ENCODE measurements around the gene FAM50B. TPM values are rescaled to one million over a fixed set of nuclear protein-coding genes. Genes with fewer than 3 reads are reported as not detected.

The FAM50B gene
- total RNA-seq, 2 experiments from 2014 or later: 2.7 to 2.8 TPM

DNA sequence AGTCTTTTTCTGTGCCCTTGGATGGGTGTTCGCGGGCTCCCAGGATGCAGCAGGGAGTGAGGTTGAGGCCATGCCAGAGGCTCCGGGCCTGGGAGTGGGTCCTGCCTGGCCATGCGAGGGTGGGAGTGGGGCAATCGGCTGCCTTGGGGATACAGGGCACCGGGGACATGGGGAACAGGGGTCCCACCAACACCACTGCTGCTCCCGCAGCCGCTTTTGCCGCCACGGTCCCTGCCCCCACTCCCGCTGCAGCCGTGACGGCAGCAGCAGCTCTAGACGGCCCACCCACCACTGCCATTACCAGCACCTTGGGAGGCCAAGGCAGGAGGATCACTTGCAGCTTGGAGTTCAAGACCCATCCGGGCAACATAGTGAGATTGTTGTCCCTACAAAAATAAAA lies 35.3 kb upstream of the FAM50B start:
- no peak overlapping the region for H3K27ac Mint-ChIP-seq
- intact Hi-C loops (cut with DNase I, micrococcal nuclease): no loop called here
- H3K36me3 Mint-ChIP-seq (ENCODE audit: low read depth): no peaks in the 10 kb centered on the region
- Histone ChIP-seq H3K27ac (ENCODE audit: low read depth in 1 of 2, low read length in 2 of 2) (no peak overlapping the region), H3K9me3 (ENCODE audit: control insufficient read depth in 1 of 2, insufficient read depth in 1 of 2, low read length in 2 of 2) (no peaks in the 10 kb centered on the region), H3K4me3 (ENCODE audit: low read length) (no peak overlapping the region), H3K27me3 (ENCODE audit: control insufficient read depth in 1 of 2, insufficient read depth in 2 of 2, low read length in 2 of 2) (peaks cover 0 to 3% of the 10 kb centered on the region in 2 experiments), H3K36me3 (ENCODE audit: insufficient read depth, low read length) (no peaks in the 10 kb centered on the region), H3K4me1 (ENCODE audit: insufficient read depth, low read length) (no peaks in the 10 kb centered on the region)
- CTCF ChIA-PET: no interaction called here
- ATAC-seq (ENCODE audit: poor library complexity): no peak
- H3K9me3 Mint-ChIP-seq: no peaks in the 10 kb centered on the region
- POLR2A ChIA-PET: interaction anchor here (1.5 kb wide), 1 partner anchor 34 kb away, joined by 4 read pairs; no protein-coding TSS in a partner anchor
- DNase-seq: no peak
- TF ChIP-seq, protein P1, sequence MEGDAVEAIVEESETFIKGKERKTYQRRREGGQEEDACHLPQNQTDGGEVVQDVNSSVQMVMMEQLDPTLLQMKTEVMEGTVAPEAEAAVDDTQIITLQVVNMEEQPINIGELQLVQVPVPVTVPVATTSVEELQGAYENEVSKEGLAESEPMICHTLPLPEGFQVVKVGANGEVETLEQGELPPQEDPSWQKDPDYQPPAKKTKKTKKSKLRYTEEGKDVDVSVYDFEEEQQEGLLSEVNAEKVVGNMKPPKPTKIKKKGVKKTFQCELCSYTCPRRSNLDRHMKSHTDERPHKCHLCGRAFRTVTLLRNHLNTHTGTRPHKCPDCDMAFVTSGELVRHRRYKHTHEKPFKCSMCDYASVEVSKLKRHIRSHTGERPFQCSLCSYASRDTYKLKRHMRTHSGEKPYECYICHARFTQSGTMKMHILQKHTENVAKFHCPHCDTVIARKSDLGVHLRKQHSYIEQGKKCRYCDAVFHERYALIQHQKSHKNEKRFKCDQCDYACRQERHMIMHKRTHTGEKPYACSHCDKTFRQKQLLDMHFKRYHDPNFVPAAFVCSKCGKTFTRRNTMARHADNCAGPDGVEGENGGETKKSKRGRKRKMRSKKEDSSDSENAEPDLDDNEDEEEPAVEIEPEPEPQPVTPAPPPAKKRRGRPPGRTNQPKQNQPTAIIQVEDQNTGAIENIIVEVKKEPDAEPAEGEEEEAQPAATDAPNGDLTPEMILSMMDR (IDR thresholded peaks at IDR 0.05): no peak
- no peak overlapping the region for H3K4me3 Mint-ChIP-seq
- H3K4me1 Mint-ChIP-seq (ENCODE audit: low read depth): no peaks in the 10 kb centered on the region
- H3K27me3 Mint-ChIP-seq: peaks cover 4% of the 10 kb centered on the region

DNA sequence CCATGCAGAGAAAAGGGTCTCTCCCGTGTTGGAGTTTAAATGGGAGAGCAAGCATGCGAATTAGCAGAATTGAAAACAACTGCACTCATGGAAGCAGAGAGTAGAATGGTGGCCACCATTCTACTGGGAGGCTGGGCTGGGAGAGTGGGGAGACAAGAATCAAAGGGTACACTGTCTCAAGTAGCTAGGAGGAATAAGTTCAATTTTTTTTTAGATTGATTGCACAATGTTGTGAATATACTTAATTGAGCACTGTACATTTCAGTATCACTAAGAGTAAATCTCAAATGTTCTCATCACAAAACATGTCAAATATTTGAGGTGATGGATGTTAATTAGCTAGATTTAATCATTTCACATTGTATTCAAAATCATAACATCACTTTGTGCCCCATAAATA lies 34.6 kb upstream of the FAM50B start:
- H3K27me3 Mint-ChIP-seq: peaks cover 2% of the 10 kb centered on the region
- H3K4me1 Mint-ChIP-seq (ENCODE audit: low read depth): no peaks in the 10 kb centered on the region
- Histone ChIP-seq H3K4me1 (ENCODE audit: insufficient read depth, low read length) (no peaks in the 10 kb centered on the region), H3K9me3 (ENCODE audit: control insufficient read depth in 1 of 2, insufficient read depth in 1 of 2, low read length in 2 of 2) (no peaks in the 10 kb centered on the region), H3K27ac (ENCODE audit: low read depth in 1 of 2, low read length in 2 of 2) (no peak overlapping the region), H3K27me3 (ENCODE audit: control insufficient read depth in 1 of 2, insufficient read depth in 2 of 2, low read length in 2 of 2) (peaks cover 0 to 3% of the 10 kb centered on the region in 2 experiments), H3K36me3 (ENCODE audit: insufficient read depth, low read length) (no peaks in the 10 kb centered on the region), H3K4me3 (ENCODE audit: low read length) (no peak overlapping the region)
- ATAC-seq (ENCODE audit: poor library complexity) (no peak), DNase-seq (no peak)
- H3K9me3 Mint-ChIP-seq: no peaks in the 10 kb centered on the region
- H3K27ac Mint-ChIP-seq: no peak overlapping the region
- CTCF ChIA-PET: no interaction called here
- H3K4me3 Mint-ChIP-seq: no peak overlapping the region
- TF ChIP-seq, protein P1 (IDR thresholded peaks at IDR 0.05): no peak
- intact Hi-C loops (cut with DNase I, micrococcal nuclease): no loop called here
- POLR2A ChIA-PET: interaction anchor here (1.5 kb wide), 1 partner anchor 33 kb away, joined by 4 read pairs; no protein-coding TSS in a partner anchor
- no peaks in the 10 kb centered on the region for H3K36me3 Mint-ChIP-seq (ENCODE audit: low read depth)

DNA sequence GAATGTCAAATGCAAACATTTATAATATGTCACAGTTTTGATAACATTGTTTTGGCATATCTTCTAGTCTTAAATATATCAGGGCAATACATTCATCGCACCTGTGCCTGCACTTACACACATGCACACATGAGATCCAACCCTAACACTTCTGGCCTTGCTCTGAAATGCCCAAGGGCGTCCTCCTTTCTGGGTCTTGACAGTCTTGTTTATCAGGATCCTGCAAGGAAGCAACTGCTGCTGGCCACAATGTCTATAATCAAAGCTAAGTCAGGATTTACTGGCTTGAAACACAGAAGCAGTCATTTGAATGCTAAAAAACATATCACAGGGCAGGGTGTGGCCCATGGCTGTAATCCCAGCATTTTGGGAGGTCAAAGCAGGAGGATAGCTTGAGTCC lies 32.9 kb upstream of the FAM50B start:
- no peak overlapping the region for H3K27ac Mint-ChIP-seq
- intact Hi-C loops (cut with DNase I, micrococcal nuclease): no loop called here
- Histone ChIP-seq H3K36me3 (ENCODE audit: insufficient read depth, low read length) (no peaks in the 10 kb centered on the region), H3K9me3 (ENCODE audit: control insufficient read depth in 1 of 2, insufficient read depth in 1 of 2, low read length in 2 of 2) (no peaks in the 10 kb centered on the region), H3K27ac (ENCODE audit: low read depth in 1 of 2, low read length in 2 of 2) (no peak overlapping the region), H3K4me3 (ENCODE audit: low read length) (no peak overlapping the region), H3K4me1 (ENCODE audit: insufficient read depth, low read length) (no peaks in the 10 kb centered on the region), H3K27me3 (ENCODE audit: control insufficient read depth in 1 of 2, insufficient read depth in 2 of 2, low read length in 2 of 2) (peaks cover 0 to 3% of the 10 kb centered on the region in 2 experiments)
- no peaks in the 10 kb centered on the region for H3K4me1 Mint-ChIP-seq (ENCODE audit: low read depth)
- no peak for DNase-seq
- no peaks in the 10 kb centered on the region for H3K36me3 Mint-ChIP-seq (ENCODE audit: low read depth)
- H3K27me3 Mint-ChIP-seq: no peaks in the 10 kb centered on the region
- no peak for ATAC-seq (ENCODE audit: poor library complexity)
- ChIA-PET CTCF (no interaction called here), POLR2A (no interaction called here)
- H3K9me3 Mint-ChIP-seq: no peaks in the 10 kb centered on the region
- TF ChIP-seq, protein P1 (IDR thresholded peaks at IDR 0.05): no peak
- H3K4me3 Mint-ChIP-seq: no peak overlapping the region
